ENCODE data around the gene PHETA1. TPM values are rescaled to one million over a fixed set of nuclear protein-coding genes. Genes with fewer than 3 reads are reported as not detected.
"Not testable (repeated sequence)": the region's sequence is repeated elsewhere in the genome, so short reads cannot be mapped to it uniquely, and the experiment has no call there.

The PHETA1 gene
- total RNA-seq, 1 experiment from 2014 or later = 16.3 TPM

- intact Hi-C loops (cut with micrococcal nuclease; ENCODE audit: unreplicated experiment) (no loop called here), in situ Hi-C loops (cut with HindIII; ENCODE audit: low pct_unique_long_range_greater_than_20kb, low sequenced_read_pairs) (no loop called here)
- no peak overlapping the region for H3K4me3 ChIP-seq (ENCODE audit: low read depth in 2 of 2, low read length in 2 of 2)
- no peak for TF ChIP-seq POLR2AphosphoS5 (IDR thresholded peaks at IDR 0.05; ENCODE audit: low read depth, low read length)
- no peak for TF ChIP-seq REST (IDR thresholded peaks at IDR 0.05; ENCODE audit: insufficient read depth in 1 of 2, low read depth in 2 of 2, low read length in 1 of 2)
- no peak for TF ChIP-seq CTCF (IDR thresholded peaks at IDR 0.05)
- TF ChIP-seq SIN3A (IDR thresholded peaks at IDR 0.05; ENCODE audit: borderline replicate concordance, insufficient read depth, low read depth, low read length) = no peak
- TF ChIP-seq TCF7L2 (IDR thresholded peaks at IDR 0.05; ENCODE audit: low read depth, low read length) = no peak
- ChIA-PET CTCF (no interaction called here), POLR2A (no interaction called here)
- peaks cover 34% of the 10 kb centered on the region for H3K4me1 ChIP-seq (ENCODE audit: control insufficient read depth, insufficient read depth, low read length)
- no peaks in the 10 kb centered on the region for H3K27me3 ChIP-seq (ENCODE audit: control insufficient read depth, insufficient read depth, low read length)
- H3K9me3 ChIP-seq (ENCODE audit: control insufficient read depth, insufficient read depth, low read depth, low read length) = no peaks in the 10 kb centered on the region
- BruUV-seq (replicated peaks) = no TSS peak
- H3K27ac ChIP-seq (ENCODE audit: low read length) = no peak overlapping the region
- no peaks in the 10 kb centered on the region; the same call in 1 of the 2 replicates for H3K36me3 ChIP-seq (ENCODE audit: control insufficient read depth, insufficient read depth, low read length)
- DNase-seq (ENCODE audit: low read depth, low spot score) = no peak
- no peak for ATAC-seq
These were observed 32.3 kb upstream of the PHETA1 start for GRCh38 chr12:111401167-111401605.

GRCh38 chr12:111399741-111400404, 31.0 kb upstream of the PHETA1 start:
- peak overlapping the region; percentile 53; the same call in 1 of the 2 replicates for H3K27ac ChIP-seq (ENCODE audit: low read length)
- intact Hi-C loops (cut with micrococcal nuclease; ENCODE audit: unreplicated experiment); H3K27me3 ChIP-seq (ENCODE audit: control insufficient read depth, insufficient read depth, low read length); H3K36me3 ChIP-seq (ENCODE audit: control insufficient read depth, insufficient read depth, low read length); H3K9me3 ChIP-seq (ENCODE audit: control insufficient read depth, insufficient read depth, low read depth, low read length); H3K4me3 ChIP-seq (ENCODE audit: low read depth in 2 of 2, low read length in 2 of 2); DNase-seq (ENCODE audit: low read depth, low spot score); in situ Hi-C loops (cut with HindIII; ENCODE audit: low pct_unique_long_range_greater_than_20kb, low sequenced_read_pairs); POLR2A ChIA-PET; ATAC-seq; BruUV-seq (replicated peaks); CTCF ChIA-PET: not testable (repeated sequence)
- H3K4me1 ChIP-seq (ENCODE audit: control insufficient read depth, insufficient read depth, low read length) = peaks cover 34% of the 10 kb centered on the region

- ATAC-seq (no peak), DNase-seq (ENCODE audit: low read depth, low spot score) (no peak)
- peak overlapping the region; percentile 44; the same call in 1 of the 2 replicates for H3K27ac ChIP-seq (ENCODE audit: low read length)
- H3K4me3 ChIP-seq (ENCODE audit: low read depth in 2 of 2, low read length in 2 of 2) = no peak overlapping the region
- CTCF ChIA-PET = interaction anchor here (0.8 to 2.5 kb wide), 2 partner anchors 52 to 53 kb away, joined by 3 to 7 read pairs; no protein-coding TSS in a partner anchor
- no peaks in the 10 kb centered on the region for H3K9me3 ChIP-seq (ENCODE audit: control insufficient read depth, insufficient read depth, low read depth, low read length)
- TF ChIP-seq POLR2AphosphoS5 (IDR thresholded peaks at IDR 0.05; ENCODE audit: low read depth, low read length) (no peak), REST (IDR thresholded peaks at IDR 0.05; ENCODE audit: insufficient read depth in 1 of 2, low read depth in 2 of 2, low read length in 1 of 2) (no peak), SIN3A (IDR thresholded peaks at IDR 0.05; ENCODE audit: borderline replicate concordance, insufficient read depth, low read depth, low read length) (no peak), CTCF (IDR thresholded peaks at IDR 0.05) (no peak), TCF7L2 (IDR thresholded peaks at IDR 0.05; ENCODE audit: low read depth, low read length) (no peak)
- POLR2A ChIA-PET = interaction anchor here (0.8 kb wide), 1 partner anchor 47 kb away, joined by 3 read pairs; no protein-coding TSS in a partner anchor
- in situ Hi-C loops (cut with HindIII; ENCODE audit: low pct_unique_long_range_greater_than_20kb, low sequenced_read_pairs) = no loop called here
- intact Hi-C loops (cut with micrococcal nuclease; ENCODE audit: unreplicated experiment) = no loop called here
- no TSS peak for BruUV-seq (replicated peaks)
- peaks cover 23% of the 10 kb centered on the region for H3K4me1 ChIP-seq (ENCODE audit: control insufficient read depth, insufficient read depth, low read length)
- no peaks in the 10 kb centered on the region for H3K27me3 ChIP-seq (ENCODE audit: control insufficient read depth, insufficient read depth, low read length)
- no peaks in the 10 kb centered on the region for H3K36me3 ChIP-seq (ENCODE audit: control insufficient read depth, insufficient read depth, low read length)
These were observed 29.6 kb upstream of the PHETA1 start for GRCh38 chr12:111398530-111398929.

Measured in Panc1 (cell line).